ENCODE measurements around the gene CEP250.
A peak's percentile ranks its signal among the peaks of the same experiment; 100 is the strongest.

Gene CEP250

DNA sequence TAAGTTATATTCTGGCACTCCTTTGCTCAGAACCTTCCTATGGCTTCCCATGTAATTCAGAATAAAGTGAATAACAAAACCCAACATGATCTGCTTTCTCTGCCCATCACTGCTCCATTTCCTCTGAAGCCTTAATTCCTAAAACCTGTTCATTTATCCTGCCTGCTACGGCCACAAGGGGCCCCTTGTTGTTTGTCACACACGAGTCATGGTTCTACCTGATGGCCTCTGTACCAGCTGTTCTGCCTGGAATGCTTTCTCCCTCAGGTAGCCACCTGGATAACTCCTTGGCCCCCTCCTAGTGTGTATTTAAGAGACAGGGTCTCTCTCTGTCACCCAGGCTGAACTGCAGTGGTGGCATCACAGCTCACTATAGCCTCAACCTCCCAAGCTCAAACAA is 113.2 kb downstream of the CEP250 start:
- no peak for TF ChIP-seq TARDBP (IDR thresholded peaks at IDR 0.05)
- no peak for TF ChIP-seq CTBP1 (IDR thresholded peaks at IDR 0.05; ENCODE audit: borderline replicate concordance)
- no peak for TF ChIP-seq ZNF384 (IDR thresholded peaks at IDR 0.05)
- no peak for TF ChIP-seq NFRKB (IDR thresholded peaks at IDR 0.05)
- no peak for TF ChIP-seq SP1 (IDR thresholded peaks at IDR 0.05)
- no peak for TF ChIP-seq SUZ12 (IDR thresholded peaks at IDR 0.05)
- TF ChIP-seq, protein P1, sequence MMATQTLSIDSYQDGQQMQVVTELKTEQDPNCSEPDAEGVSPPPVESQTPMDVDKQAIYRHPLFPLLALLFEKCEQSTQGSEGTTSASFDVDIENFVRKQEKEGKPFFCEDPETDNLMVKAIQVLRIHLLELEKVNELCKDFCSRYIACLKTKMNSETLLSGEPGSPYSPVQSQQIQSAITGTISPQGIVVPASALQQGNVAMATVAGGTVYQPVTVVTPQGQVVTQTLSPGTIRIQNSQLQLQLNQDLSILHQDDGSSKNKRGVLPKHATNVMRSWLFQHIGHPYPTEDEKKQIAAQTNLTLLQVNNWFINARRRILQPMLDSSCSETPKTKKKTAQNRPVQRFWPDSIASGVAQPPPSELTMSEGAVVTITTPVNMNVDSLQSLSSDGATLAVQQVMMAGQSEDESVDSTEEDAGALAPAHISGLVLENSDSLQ (IDR thresholded peaks at IDR 0.05) = no peak
- TF ChIP-seq FOXM1 (IDR thresholded peaks at IDR 0.05; ENCODE audit: borderline replicate concordance) = no peak
- no peak for TF ChIP-seq FOXK2 (IDR thresholded peaks at IDR 0.05)
- no peak for TF ChIP-seq BHLHE40 (IDR thresholded peaks at IDR 0.05; ENCODE audit: borderline replicate concordance)
- TF ChIP-seq LEF1 (IDR thresholded peaks at IDR 0.05; ENCODE audit: borderline replicate concordance) = no peak
- TF ChIP-seq L3MBTL2 (conservative IDR thresholded peaks at IDR 0.05) = no peak
- no peak for TF ChIP-seq ARNT (IDR thresholded peaks at IDR 0.05)
- no peak for TF ChIP-seq FOXA1 (IDR thresholded peaks at IDR 0.05)
- TF ChIP-seq HDGF (IDR thresholded peaks at IDR 0.05; ENCODE audit: borderline replicate concordance) = no peak
- TF ChIP-seq ELF4 (IDR thresholded peaks at IDR 0.05) = no peak
- POLR2A ChIA-PET = no interaction called here
- CTCF ChIA-PET = interaction anchor here (0.6 kb wide), 1 partner anchor 27 kb away, joined by 3 read pairs; no protein-coding TSS in a partner anchor
- peak; percentile 45 for DNase-seq (ENCODE audit: extremely low spot score)
